OCI-LY7 (cell line): Measurements from ENCODE around the gene AGGF1.

Experiments used
- CTCF ChIP-seq: fragments of 200-600 bp; sonication (generic); conservative IDR thresholded peaks from 2 replicates; pipeline ENCODE4 v1.5.1; 2014; ENCODE audit warnings: mild to moderate bottlenecking, antibody characterized with exemption, low read length, moderate library complexity, mixed read lengths
- EZH2phosphoT487 ChIP-seq: fragments of 200-600 bp; sonication (generic); IDR thresholded peaks from 2 replicates; pipeline ENCODE4 v1.6.1; 2018; ENCODE audit warnings: low read depth, borderline replicate concordance, mild to moderate bottlenecking, mixed run types, antibody characterized with exemption, low read length, moderate library complexity, mixed read lengths

GRCh38 chr5:77028631-77029375, 1.4 kb upstream of the AGGF1 start:
- TF ChIP-seq CTCF = no peak
- TF ChIP-seq EZH2phosphoT487 = no peak
